ENCODE measurements around the gene OR6C68.
A peak's percentile ranks its signal among the peaks of the same experiment; 100 is the strongest.

OR6C68 gene

DNA sequence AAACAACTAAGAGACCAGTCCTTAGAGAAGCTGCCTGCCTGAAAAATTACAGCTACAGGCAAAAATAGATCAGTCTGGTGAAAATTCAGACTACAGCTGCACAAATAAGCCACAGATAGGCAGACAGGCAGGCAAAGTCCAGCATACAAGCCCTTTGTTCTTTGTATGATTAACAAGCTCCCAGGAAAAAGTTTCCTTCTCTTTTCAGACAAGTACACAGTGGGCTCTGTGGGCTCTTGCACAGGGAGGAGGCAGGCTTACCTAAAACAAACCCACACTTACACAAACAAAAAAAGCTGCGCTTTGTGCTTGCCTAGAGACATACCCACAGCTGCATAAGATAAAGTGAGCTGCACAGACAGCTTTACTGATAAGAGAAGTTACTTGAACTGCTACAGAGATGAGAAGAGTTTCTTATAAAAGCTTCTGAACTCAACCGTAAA is 7.7 kb downstream of the OR6C68 start:
- no peaks in the 10 kb centered on the region for H3K27me3 ChIP-seq (ENCODE audit: insufficient read depth, low read depth)

DNA sequence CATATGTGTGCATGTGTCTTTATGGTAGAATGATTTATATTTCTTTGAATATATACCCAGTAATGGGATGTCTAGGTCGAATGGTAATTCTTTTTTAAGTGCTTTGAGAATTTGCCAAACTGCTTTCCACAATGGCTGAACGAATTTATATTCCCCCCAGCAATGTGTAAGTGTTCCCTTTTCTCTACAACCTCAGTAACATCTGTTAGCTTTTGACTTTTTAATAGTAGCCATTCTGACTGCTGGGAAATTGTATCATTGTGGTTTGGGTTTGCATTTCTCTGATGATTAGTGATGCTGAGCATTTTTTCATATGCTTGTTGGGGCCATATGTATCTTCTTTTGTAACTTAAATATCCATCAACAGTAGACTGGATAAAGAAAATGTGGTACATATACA is 9.4 kb downstream of the OR6C68 start:
- no peak overlapping the region for H2AFZ ChIP-seq (ENCODE audit: low read depth)
- H3K4me3 ChIP-seq (IDR thresholded peaks at IDR 0.05; ENCODE audit: insufficient read depth, low read depth, low read length): no peak overlapping the region
- H3K79me2 ChIP-seq (ENCODE audit: insufficient read depth, low read depth): no peaks in the 10 kb centered on the region
- no peak overlapping the region for H3K4me2 ChIP-seq
- H4K20me1 ChIP-seq (ENCODE audit: insufficient read depth): no peaks in the 10 kb centered on the region
- no peaks in the 10 kb centered on the region for H3K36me3 ChIP-seq (ENCODE audit: insufficient read depth)
- H3K4me1 ChIP-seq (ENCODE audit: low read depth, poor library complexity, severe bottlenecking): no peaks in the 10 kb centered on the region
- no peak overlapping the region for H3K27ac ChIP-seq
- TF ChIP-seq CTCF (conservative IDR thresholded peaks at IDR 0.05; ENCODE audit: low read depth, low read length): no peak
- no peak overlapping the region for H3K9ac ChIP-seq
- H3K27me3 ChIP-seq (ENCODE audit: insufficient read depth, low read depth): no peaks in the 10 kb centered on the region

More for the DNA sequence above, 7.7 kb downstream of the OR6C68 start:
- no peaks in the 10 kb centered on the region for H3K4me1 ChIP-seq (ENCODE audit: low read depth, poor library complexity, severe bottlenecking)
- no peaks in the 10 kb centered on the region for H4K20me1 ChIP-seq (ENCODE audit: insufficient read depth)
- no peaks in the 10 kb centered on the region for H3K79me2 ChIP-seq (ENCODE audit: insufficient read depth, low read depth)
- H2AFZ ChIP-seq (ENCODE audit: low read depth): no peak overlapping the region
- H3K4me3 ChIP-seq (IDR thresholded peaks at IDR 0.05; ENCODE audit: insufficient read depth, low read depth, low read length): no peak overlapping the region
- TF ChIP-seq CTCF (conservative IDR thresholded peaks at IDR 0.05; ENCODE audit: low read depth, low read length): no peak
- no peak overlapping the region for H3K4me2 ChIP-seq
- no peaks in the 10 kb centered on the region for H3K36me3 ChIP-seq (ENCODE audit: insufficient read depth)
- H3K27ac ChIP-seq: no peak overlapping the region
- no peak overlapping the region for H3K9ac ChIP-seq

GRCh38 chr12:55515696-55516095 is 23.5 kb downstream of the OR6C68 start:
- peak; percentile 56 for TF ChIP-seq CTCF (conservative IDR thresholded peaks at IDR 0.05; ENCODE audit: low read depth, low read length)
- Histone ChIP-seq H3K79me2 (ENCODE audit: insufficient read depth, low read depth) (no peaks in the 10 kb centered on the region), H4K20me1 (ENCODE audit: insufficient read depth) (no peaks in the 10 kb centered on the region), H3K36me3 (ENCODE audit: insufficient read depth) (no peaks in the 10 kb centered on the region), H3K9ac (no peak overlapping the region), H3K4me2 (no peak overlapping the region), H3K4me1 (ENCODE audit: low read depth, poor library complexity, severe bottlenecking) (no peaks in the 10 kb centered on the region), H3K27me3 (ENCODE audit: insufficient read depth, low read depth) (no peaks in the 10 kb centered on the region), H3K4me3 (IDR thresholded peaks at IDR 0.05; ENCODE audit: insufficient read depth, low read depth, low read length) (no peak overlapping the region), H3K27ac (no peak overlapping the region), H2AFZ (ENCODE audit: low read depth) (no peak overlapping the region)

DNA sequence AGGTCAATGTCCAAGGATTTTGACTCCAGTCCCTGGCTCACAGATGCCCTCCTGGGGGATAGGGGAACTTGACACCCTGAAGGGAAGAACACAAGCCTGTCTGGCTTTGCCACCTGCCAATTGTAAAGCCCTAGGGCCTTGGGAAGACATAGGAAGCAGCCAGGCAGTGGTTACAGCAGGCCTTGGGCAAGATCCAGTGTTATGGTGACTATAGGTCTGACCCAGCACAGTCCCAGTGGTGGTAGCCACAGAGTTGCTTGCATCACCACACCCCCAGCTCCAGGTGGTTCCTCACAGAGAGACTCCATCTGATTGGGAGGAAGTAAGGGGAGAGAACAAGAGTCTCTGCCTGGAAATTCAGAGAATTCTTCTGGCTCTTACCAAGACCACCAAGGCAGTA is 24.2 kb downstream of the OR6C68 start:
- Histone ChIP-seq H3K4me3 (IDR thresholded peaks at IDR 0.05; ENCODE audit: insufficient read depth, low read depth, low read length) (no peak overlapping the region), H3K36me3 (ENCODE audit: insufficient read depth) (no peaks in the 10 kb centered on the region), H3K4me2 (no peak overlapping the region), H3K27ac (no peak overlapping the region), H3K9ac (no peak overlapping the region), H2AFZ (ENCODE audit: low read depth) (no peak overlapping the region), H3K4me1 (ENCODE audit: low read depth, poor library complexity, severe bottlenecking) (no peaks in the 10 kb centered on the region), H3K79me2 (ENCODE audit: insufficient read depth, low read depth) (no peaks in the 10 kb centered on the region), H3K27me3 (ENCODE audit: insufficient read depth, low read depth) (no peaks in the 10 kb centered on the region), H4K20me1 (ENCODE audit: insufficient read depth) (no peaks in the 10 kb centered on the region)
- TF ChIP-seq CTCF (conservative IDR thresholded peaks at IDR 0.05; ENCODE audit: low read depth, low read length): no peak
